GM10266 (cell line): Measurements from ENCODE around the gene PMPCB.
A peak's percentile ranks its signal among the peaks of the same experiment; 100 is the strongest.

Experiments used
- DNase-seq: peaks from one replicate; pipeline ENCODE4 v3.0.0; 2012; ENCODE audit errors: extremely low spot score
- CTCF ChIP-seq: IDR thresholded peaks from 2 replicates; pipeline ENCODE4 v1.5.1; 2012; ENCODE audit warnings: mild to moderate bottlenecking, low read depth; ENCODE audit not compliant: control insufficient read depth, insufficient read depth; ENCODE audit errors: missing control alignments

PMPCB gene

GRCh38 chr7:103317009-103317408 is 19.8 kb downstream of the PMPCB start:
- no peak for TF ChIP-seq CTCF
- DNase-seq, result no peak

GRCh38 chr7:103325744-103326143 is 28.5 kb downstream of the PMPCB start:
- no peak for TF ChIP-seq CTCF
- no peak for DNase-seq

- no peak for TF ChIP-seq CTCF
- no peak for DNase-seq
Measured at GRCh38 chr7:103336761-103337160, 39.5 kb downstream of the PMPCB start.

GRCh38 chr7:103338864-103339263 is 41.6 kb downstream of the PMPCB start:
- no peak for DNase-seq
- no peak for TF ChIP-seq CTCF

GRCh38 chr7:103341466-103341865 is 44.2 kb downstream of the PMPCB start:
- DNase-seq, result no peak
- no peak for TF ChIP-seq CTCF

- no peak for DNase-seq
- TF ChIP-seq CTCF, result no peak
Measured at GRCh38 chr7:103343332-103343731, 46.1 kb downstream of the PMPCB start.

GRCh38 chr7:103343758-103344452 is 46.7 kb downstream of the PMPCB start:
- no peak for TF ChIP-seq CTCF
- peak; percentile 20 for DNase-seq
